Measurements from ENCODE around the gene RBM17. TPM values are rescaled to one million over a fixed set of nuclear protein-coding genes. Genes with fewer than 3 reads are reported as not detected.
"Not testable (repeated sequence)": the region's sequence is repeated elsewhere in the genome, so short reads cannot be mapped to it uniquely, and the experiment has no call there.

Gene RBM17
- total RNA-seq, 1 experiment from 2014 or later, result 28.4 TPM

DNA sequence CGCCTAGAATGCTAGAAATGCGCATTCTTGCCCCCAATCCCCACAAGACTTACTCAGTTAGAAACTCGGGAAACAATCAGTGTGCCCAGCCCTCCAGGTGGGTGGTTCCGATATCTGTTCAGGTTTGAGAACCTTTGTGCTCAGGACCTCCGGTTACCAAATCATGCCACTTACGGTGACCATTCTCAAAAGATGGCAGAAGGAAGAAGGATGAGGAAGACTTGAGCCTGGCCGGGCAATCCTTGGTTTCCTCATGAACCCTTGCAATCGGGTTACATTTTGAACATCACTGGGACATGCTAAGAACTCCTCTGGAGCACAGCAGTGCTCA, 52.1 kb downstream of the RBM17 start:
- no peaks in the 10 kb centered on the region for H4K20me1 ChIP-seq (ENCODE audit: low read length)
- no peaks in the 10 kb centered on the region for H3K9me3 ChIP-seq (ENCODE audit: low read length)
- POLR2A ChIA-PET (ENCODE audit: unreplicated experiment), result no interaction called here
- no peak for ATAC-seq
- peak overlapping the region; percentile 78 for H3K4me3 ChIP-seq (ENCODE audit: low read length)
- TF ChIP-seq EZH2phosphoT487 (IDR thresholded peaks at IDR 0.05; ENCODE audit: borderline replicate concordance, low read length) (no peak), EZH2 (IDR thresholded peaks at IDR 0.05; ENCODE audit: low read length, unreplicated experiment) (no peak)
- TF ChIP-seq, protein P1, sequence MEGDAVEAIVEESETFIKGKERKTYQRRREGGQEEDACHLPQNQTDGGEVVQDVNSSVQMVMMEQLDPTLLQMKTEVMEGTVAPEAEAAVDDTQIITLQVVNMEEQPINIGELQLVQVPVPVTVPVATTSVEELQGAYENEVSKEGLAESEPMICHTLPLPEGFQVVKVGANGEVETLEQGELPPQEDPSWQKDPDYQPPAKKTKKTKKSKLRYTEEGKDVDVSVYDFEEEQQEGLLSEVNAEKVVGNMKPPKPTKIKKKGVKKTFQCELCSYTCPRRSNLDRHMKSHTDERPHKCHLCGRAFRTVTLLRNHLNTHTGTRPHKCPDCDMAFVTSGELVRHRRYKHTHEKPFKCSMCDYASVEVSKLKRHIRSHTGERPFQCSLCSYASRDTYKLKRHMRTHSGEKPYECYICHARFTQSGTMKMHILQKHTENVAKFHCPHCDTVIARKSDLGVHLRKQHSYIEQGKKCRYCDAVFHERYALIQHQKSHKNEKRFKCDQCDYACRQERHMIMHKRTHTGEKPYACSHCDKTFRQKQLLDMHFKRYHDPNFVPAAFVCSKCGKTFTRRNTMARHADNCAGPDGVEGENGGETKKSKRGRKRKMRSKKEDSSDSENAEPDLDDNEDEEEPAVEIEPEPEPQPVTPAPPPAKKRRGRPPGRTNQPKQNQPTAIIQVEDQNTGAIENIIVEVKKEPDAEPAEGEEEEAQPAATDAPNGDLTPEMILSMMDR (conservative IDR thresholded peaks at IDR 0.05; ENCODE audit: low read depth, low read length), result no peak
- intact Hi-C loops (cut with micrococcal nuclease), result loop anchor here (5.0 kb wide), 1 partner anchor 61 kb away; the partner anchor contains the start of gene PFKFB3
- H3F3A ChIP-seq (ENCODE audit: low read length, unreplicated experiment), result no peaks in the 10 kb centered on the region
- no peaks in the 10 kb centered on the region for H3K9me2 ChIP-seq (replicated peaks; ENCODE audit: low read length)
- CTCF ChIA-PET, result no interaction called here
- no peak overlapping the region for H3K9ac ChIP-seq (ENCODE audit: low read length)
- no peak for DNase-seq
- peak overlapping the region; percentile 87 for H3K4me2 ChIP-seq (ENCODE audit: low read length)
- peaks cover 8% of the 10 kb centered on the region for H3K79me2 ChIP-seq (ENCODE audit: low read length)
- peak overlapping the region; percentile 86 for H2AFZ ChIP-seq (ENCODE audit: low read length)
- H3K36me3 ChIP-seq (ENCODE audit: low read depth, low read length), result no peaks in the 10 kb centered on the region
- no TSS peak for BruUV-seq (replicated peaks)
- H3K4me1 ChIP-seq (ENCODE audit: insufficient read depth, low read length), result peaks cover 19% of the 10 kb centered on the region
- no peak overlapping the region for H3K27ac ChIP-seq (ENCODE audit: low read length)
- H3K27me3 ChIP-seq (ENCODE audit: low read length), result no peaks in the 10 kb centered on the region

DNA sequence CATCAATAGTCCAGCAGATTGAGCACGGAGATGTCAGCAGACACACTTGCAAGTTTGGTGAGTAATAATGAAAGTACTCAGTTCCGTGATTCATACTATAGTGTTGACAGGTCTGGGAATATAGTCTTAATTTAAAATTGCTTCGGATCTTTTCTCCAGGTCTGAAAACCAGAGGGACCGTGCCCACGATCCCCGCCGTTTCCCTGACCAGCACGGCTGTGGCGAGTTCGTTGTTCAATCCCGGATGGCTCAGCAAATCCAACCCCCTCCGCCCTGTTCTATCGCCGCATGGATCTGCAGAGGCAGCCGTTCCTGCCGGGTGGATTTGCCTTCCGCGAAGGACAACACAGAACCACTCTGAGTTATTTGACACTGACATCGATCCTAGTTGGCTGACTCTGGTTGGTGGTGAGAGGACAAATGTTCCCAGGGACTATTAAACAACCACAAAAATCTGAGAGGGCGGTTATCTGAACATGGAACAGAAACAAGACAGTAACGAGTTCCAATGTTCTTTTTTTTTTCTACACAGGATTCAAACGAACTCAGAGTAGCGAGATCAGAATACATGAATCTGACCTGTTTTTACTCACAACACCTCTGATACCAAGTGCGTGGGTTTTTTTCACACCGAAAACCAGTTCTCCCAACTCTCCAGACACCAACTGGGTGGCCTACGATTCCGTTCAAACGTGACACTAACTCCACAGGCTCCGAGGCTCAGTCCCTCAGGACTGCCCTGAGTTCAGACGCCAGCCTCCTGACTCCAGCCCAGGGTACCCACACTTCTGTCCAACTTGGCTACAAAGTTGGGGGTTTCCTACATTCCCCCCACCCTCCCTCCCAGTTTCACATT, 52.7 kb downstream of the RBM17 start:
- Histone ChIP-seq H3K36me3 (ENCODE audit: low read depth, low read length) (no peaks in the 10 kb centered on the region), H3K27me3 (ENCODE audit: low read length) (no peaks in the 10 kb centered on the region), H3K9me3 (ENCODE audit: low read length) (no peaks in the 10 kb centered on the region), H3F3A (ENCODE audit: low read length, unreplicated experiment) (no peaks in the 10 kb centered on the region), H3K9ac (ENCODE audit: low read length) (peak overlapping the region; percentile 27; the same call in 1 of the 2 replicates), H3K27ac (ENCODE audit: low read length) (peak overlapping the region; percentile 61), H3K9me2 (replicated peaks; ENCODE audit: low read length) (no peaks in the 10 kb centered on the region), H2AFZ (ENCODE audit: low read length) (peak overlapping the region; percentile 86), H3K4me3 (ENCODE audit: low read length) (peak overlapping the region; percentile 78), H3K4me2 (ENCODE audit: low read length) (peak overlapping the region; percentile 87), H3K4me1 (ENCODE audit: insufficient read depth, low read length) (peaks cover 14% of the 10 kb centered on the region), H4K20me1 (ENCODE audit: low read length) (no peaks in the 10 kb centered on the region), H3K79me2 (ENCODE audit: low read length) (peaks cover 11% of the 10 kb centered on the region)
- TF ChIP-seq EZH2 (IDR thresholded peaks at IDR 0.05; ENCODE audit: low read length, unreplicated experiment), result no peak
- no peak for TF ChIP-seq EZH2phosphoT487 (IDR thresholded peaks at IDR 0.05; ENCODE audit: borderline replicate concordance, low read length)
- TF ChIP-seq, protein P1 (conservative IDR thresholded peaks at IDR 0.05; ENCODE audit: low read depth, low read length), result no peak
- POLR2A ChIA-PET (ENCODE audit: unreplicated experiment), result no interaction called here
- DNase-seq (peak; percentile 54), ATAC-seq (peak; percentile 60)
- BruUV-seq (replicated peaks), result no TSS peak
- intact Hi-C loops (cut with micrococcal nuclease), result loop anchor here (5.0 kb wide), 1 partner anchor 61 kb away; the partner anchor contains the start of gene PFKFB3
- CTCF ChIA-PET, result no interaction called here

DNA sequence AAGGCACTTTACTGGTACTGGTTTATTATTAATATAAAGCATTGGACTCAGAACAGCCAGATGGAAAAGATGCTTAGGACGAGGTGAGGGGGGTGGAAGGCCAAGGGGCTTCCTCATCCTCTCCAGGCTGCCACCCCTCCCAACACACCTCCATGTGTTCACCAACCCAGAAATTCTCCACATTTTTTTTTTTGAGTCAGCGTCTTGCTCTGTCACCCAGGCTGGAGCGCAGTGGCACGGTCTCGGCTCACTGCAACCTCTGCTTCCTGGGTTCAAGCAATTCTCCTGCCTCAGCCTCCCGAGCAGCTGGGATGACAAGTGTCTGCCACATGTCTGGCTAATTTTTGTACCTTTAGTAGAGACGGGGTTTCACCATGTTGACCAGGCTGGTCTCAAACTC, 53.4 kb downstream of the RBM17 start:
- CTCF ChIA-PET; POLR2A ChIA-PET (ENCODE audit: unreplicated experiment); H3K4me3 ChIP-seq (ENCODE audit: low read length); ATAC-seq; H3F3A ChIP-seq (ENCODE audit: low read length, unreplicated experiment); H4K20me1 ChIP-seq (ENCODE audit: low read length); H3K36me3 ChIP-seq (ENCODE audit: low read depth, low read length); H3K9me3 ChIP-seq (ENCODE audit: low read length); H3K27me3 ChIP-seq (ENCODE audit: low read length); BruUV-seq (replicated peaks); H2AFZ ChIP-seq (ENCODE audit: low read length); DNase-seq; H3K9me2 ChIP-seq (replicated peaks; ENCODE audit: low read length); H3K9ac ChIP-seq (ENCODE audit: low read length); H3K27ac ChIP-seq (ENCODE audit: low read length); H3K4me1 ChIP-seq (ENCODE audit: insufficient read depth, low read length): not testable (repeated sequence)
- H3K4me2 ChIP-seq (ENCODE audit: low read length), result peak overlapping the region; percentile 87; the same call in 1 of the 2 replicates
- peaks cover 11% of the 10 kb centered on the region for H3K79me2 ChIP-seq (ENCODE audit: low read length)
- intact Hi-C loops (cut with micrococcal nuclease), result loop anchor here (5.0 kb wide), 1 partner anchor 60 kb away; the partner anchor contains the start of gene PFKFB3

Data from PC-3 (cell line).